Ovary (tissue), 3 donors: ENCODE measurements around the gene NRCAM.

Experiments
- CTCF ChIP-seq, 3 donors: fragments of 450-650 bp in 2 of 3; fragments of 200-600 bp in 1 of 3; IDR thresholded peaks; one replicate each; pipeline versions ENCODE4 v1.5.1 to v1.8.0; 2016 to 2022; ENCODE audit warnings: antibody characterized with exemption in 3 of 3, mild to moderate bottlenecking in 1 of 3
- POLR2A ChIP-seq: fragments of 450-650 bp; IDR thresholded peaks from one replicate; pipeline ENCODE4 v1.6.1; 2017; ENCODE audit warnings: antibody characterized with exemption, mild to moderate bottlenecking, moderate library complexity
- donor health status: DM: no; HTN: no; CAD: no.

- TF ChIP-seq CTCF (IDR thresholded peaks at IDR 0.05), result no peak
- no peak for TF ChIP-seq POLR2A
These were observed 3.8 kb upstream of the NRCAM start for GRCh38 chr7:108459922-108460551.
